ENCODE measurements around the gene MACROD2. TPM values are rescaled to one million over a fixed set of nuclear protein-coding genes. Genes with fewer than 3 reads are reported as not detected.

The MACROD2 gene
- total RNA-seq, 4 donors from 2014 or later = 2.1 to 28.1 (median 12.6) TPM

DNA sequence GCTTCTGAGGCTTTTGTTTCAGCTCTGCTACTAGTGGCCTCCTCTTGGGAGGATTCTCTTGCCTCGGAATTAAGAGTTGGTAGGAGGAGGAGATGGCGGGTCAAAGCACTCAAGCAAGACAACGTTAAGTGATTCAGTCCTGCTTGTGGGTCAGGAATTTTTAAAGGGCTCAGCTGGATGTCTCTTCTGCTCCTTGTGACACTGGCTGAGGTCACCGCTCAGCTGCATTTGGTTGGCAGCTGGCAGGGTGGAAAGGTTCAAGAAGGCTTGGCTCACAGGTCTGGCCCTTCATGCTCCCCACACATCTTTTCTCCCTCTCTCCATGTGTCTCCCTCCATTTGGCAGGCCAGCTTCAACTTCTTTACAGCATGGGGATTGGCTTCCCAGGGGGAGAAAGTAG, 1936.6 kb downstream of the MACROD2 start:
- Histone ChIP-seq H3K4me3 (no peak overlapping the region), H3K27ac (no peak overlapping the region), H3K9me3 (no peaks in the 10 kb centered on the region), H3K4me1 (no peaks in the 10 kb centered on the region), H3K27me3 (no peaks in the 10 kb centered on the region), H3K36me3 (no peaks in the 10 kb centered on the region)
- TF ChIP-seq, protein P1, sequence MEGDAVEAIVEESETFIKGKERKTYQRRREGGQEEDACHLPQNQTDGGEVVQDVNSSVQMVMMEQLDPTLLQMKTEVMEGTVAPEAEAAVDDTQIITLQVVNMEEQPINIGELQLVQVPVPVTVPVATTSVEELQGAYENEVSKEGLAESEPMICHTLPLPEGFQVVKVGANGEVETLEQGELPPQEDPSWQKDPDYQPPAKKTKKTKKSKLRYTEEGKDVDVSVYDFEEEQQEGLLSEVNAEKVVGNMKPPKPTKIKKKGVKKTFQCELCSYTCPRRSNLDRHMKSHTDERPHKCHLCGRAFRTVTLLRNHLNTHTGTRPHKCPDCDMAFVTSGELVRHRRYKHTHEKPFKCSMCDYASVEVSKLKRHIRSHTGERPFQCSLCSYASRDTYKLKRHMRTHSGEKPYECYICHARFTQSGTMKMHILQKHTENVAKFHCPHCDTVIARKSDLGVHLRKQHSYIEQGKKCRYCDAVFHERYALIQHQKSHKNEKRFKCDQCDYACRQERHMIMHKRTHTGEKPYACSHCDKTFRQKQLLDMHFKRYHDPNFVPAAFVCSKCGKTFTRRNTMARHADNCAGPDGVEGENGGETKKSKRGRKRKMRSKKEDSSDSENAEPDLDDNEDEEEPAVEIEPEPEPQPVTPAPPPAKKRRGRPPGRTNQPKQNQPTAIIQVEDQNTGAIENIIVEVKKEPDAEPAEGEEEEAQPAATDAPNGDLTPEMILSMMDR (IDR thresholded peaks at IDR 0.05) = no peak
- no peak for TF ChIP-seq POLR2A (IDR thresholded peaks at IDR 0.05)
- no peak for DNase-seq
- intact Hi-C loops (cut with DNase I; ENCODE audit: low total_unique reads) = no loop called here

- intact Hi-C loops (cut with DNase I; ENCODE audit: low total_unique reads) = no loop called here
- Histone ChIP-seq H3K9me3 (no peaks in the 10 kb centered on the region), H3K4me1 (no peaks in the 10 kb centered on the region), H3K4me3 (no peak overlapping the region), H3K27me3 (no peaks in the 10 kb centered on the region), H3K27ac (no peak overlapping the region), H3K36me3 (no peaks in the 10 kb centered on the region)
- DNase-seq = no peak
- TF ChIP-seq, protein P1 (IDR thresholded peaks at IDR 0.05) = no peak
- TF ChIP-seq POLR2A (IDR thresholded peaks at IDR 0.05) = no peak
Measured at GRCh38 chr20:15937179-15937578, 1941.9 kb downstream of the MACROD2 start.

DNA sequence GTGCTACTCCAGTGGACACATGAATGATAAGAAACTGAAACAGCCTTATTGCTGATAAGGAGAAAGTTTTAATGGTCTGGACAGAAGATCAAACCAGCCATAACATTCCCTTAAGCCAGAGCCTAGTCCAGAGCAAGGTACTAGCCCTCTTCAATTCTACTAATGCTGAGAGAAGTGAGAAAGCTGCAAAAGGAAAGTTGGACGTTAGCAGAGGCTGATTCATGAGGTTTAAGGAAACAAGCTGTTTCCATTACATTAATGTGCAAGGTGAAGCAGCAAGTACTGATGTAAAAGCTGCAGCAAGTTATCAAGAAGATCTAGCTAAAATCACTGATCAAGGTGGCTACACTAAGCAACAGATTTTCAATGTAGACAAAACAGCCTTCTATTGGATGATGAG, 1943.5 kb downstream of the MACROD2 start:
- Histone ChIP-seq H3K9me3 (no peaks in the 10 kb centered on the region), H3K4me3 (no peak overlapping the region), H3K27me3 (no peaks in the 10 kb centered on the region), H3K36me3 (no peaks in the 10 kb centered on the region), H3K4me1 (no peaks in the 10 kb centered on the region), H3K27ac (no peak overlapping the region)
- no peak for DNase-seq
- intact Hi-C loops (cut with DNase I; ENCODE audit: low total_unique reads) = no loop called here
- no peak for TF ChIP-seq POLR2A (IDR thresholded peaks at IDR 0.05)
- TF ChIP-seq, protein P1 (IDR thresholded peaks at IDR 0.05) = no peak

- no peaks in the 10 kb centered on the region for H3K27me3 ChIP-seq
- no peak for TF ChIP-seq POLR2A (IDR thresholded peaks at IDR 0.05)
- TF ChIP-seq, protein P1 (IDR thresholded peaks at IDR 0.05) = no peak
- no peak overlapping the region for H3K4me3 ChIP-seq
- no peaks in the 10 kb centered on the region for H3K9me3 ChIP-seq
- H3K27ac ChIP-seq = no peak overlapping the region
- DNase-seq = no peak
- intact Hi-C loops (cut with DNase I; ENCODE audit: low total_unique reads) = no loop called here
- no peaks in the 10 kb centered on the region for H3K4me1 ChIP-seq
- H3K36me3 ChIP-seq = no peaks in the 10 kb centered on the region
Measured at GRCh38 chr20:15940127-15940526, 1944.8 kb downstream of the MACROD2 start.

- H3K9me3 ChIP-seq = no peaks in the 10 kb centered on the region
- no peaks in the 10 kb centered on the region for H3K4me1 ChIP-seq
- no peaks in the 10 kb centered on the region for H3K36me3 ChIP-seq
- H3K27me3 ChIP-seq = no peaks in the 10 kb centered on the region
- intact Hi-C loops (cut with DNase I; ENCODE audit: low total_unique reads) = no loop called here
- DNase-seq = no peak
- no peak overlapping the region for H3K27ac ChIP-seq
- no peak overlapping the region for H3K4me3 ChIP-seq
- TF ChIP-seq POLR2A (IDR thresholded peaks at IDR 0.05) = no peak
- TF ChIP-seq, protein P1 (IDR thresholded peaks at IDR 0.05) = no peak
Measured at GRCh38 chr20:15942130-15942529, 1946.8 kb downstream of the MACROD2 start.

Measured in uterus (tissue), 4 donors.